Measurements from ENCODE around the gene BTBD8.

DNA sequence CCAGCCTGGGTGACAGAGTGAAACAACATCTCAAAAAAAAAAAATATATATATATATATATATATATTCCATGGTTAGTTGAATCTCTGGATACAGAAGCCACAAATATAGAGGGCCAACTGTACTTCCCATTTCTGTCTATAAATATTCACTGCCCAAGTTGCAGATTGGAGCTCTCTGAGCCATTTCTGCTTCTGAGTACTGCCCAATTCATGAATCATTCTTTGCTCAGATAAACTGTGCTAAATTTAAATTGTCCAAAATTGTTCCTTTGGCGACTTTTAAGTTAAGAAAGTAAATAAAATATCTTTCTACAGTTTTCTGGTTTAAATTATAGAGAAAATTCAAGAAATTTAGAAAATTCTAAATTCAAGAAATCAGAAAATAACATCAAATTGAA is 114.4 kb downstream of the BTBD8 start:
- TF ChIP-seq, protein P1, sequence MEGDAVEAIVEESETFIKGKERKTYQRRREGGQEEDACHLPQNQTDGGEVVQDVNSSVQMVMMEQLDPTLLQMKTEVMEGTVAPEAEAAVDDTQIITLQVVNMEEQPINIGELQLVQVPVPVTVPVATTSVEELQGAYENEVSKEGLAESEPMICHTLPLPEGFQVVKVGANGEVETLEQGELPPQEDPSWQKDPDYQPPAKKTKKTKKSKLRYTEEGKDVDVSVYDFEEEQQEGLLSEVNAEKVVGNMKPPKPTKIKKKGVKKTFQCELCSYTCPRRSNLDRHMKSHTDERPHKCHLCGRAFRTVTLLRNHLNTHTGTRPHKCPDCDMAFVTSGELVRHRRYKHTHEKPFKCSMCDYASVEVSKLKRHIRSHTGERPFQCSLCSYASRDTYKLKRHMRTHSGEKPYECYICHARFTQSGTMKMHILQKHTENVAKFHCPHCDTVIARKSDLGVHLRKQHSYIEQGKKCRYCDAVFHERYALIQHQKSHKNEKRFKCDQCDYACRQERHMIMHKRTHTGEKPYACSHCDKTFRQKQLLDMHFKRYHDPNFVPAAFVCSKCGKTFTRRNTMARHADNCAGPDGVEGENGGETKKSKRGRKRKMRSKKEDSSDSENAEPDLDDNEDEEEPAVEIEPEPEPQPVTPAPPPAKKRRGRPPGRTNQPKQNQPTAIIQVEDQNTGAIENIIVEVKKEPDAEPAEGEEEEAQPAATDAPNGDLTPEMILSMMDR (IDR thresholded peaks at IDR 0.05; ENCODE audit: low read depth, low read length, poor library complexity, severe bottlenecking): no peak
- TF ChIP-seq EZH2phosphoT487 (IDR thresholded peaks at IDR 0.05; ENCODE audit: borderline replicate concordance, low read length): no peak

All from DOHH2 (cell line).